K562 treated with DMSO at 1 percent for 12 hours (cell line): ENCODE results near the gene FBLN2. TPM values are rescaled to one million over a fixed set of nuclear protein-coding genes. Genes with fewer than 3 reads are reported as not detected.

ENCODE experiments used
- total RNA-seq: library from RNA; unstranded; fragments of 300-600 nt; gene quantifications from 2 replicates; pipeline ENCODE4 v1.2.3, GENCODE V29; 2022; ENCODE audit not compliant: insufficient read depth

Gene FBLN2
- total RNA-seq: 0.84 TPM in 1 of 2 replicates, not detected in the other

GRCh38 chr3:13548696-13549622, at the start of gene FBLN2:
TSS of gene FBLN2 (plus strand) at chr3:13549125. CDS start at chr3:13570356, 21,231 bp downstream.

Other genes with a start within 250 kb of the FBLN2 start
- gene NUP210, start 128.8 kb upstream of the FBLN2 start, total RNA-seq: 33.6 and 121 TPM in 2 replicates
- 9.8 and 12.0 TPM in 2 replicates for gene HDAC11, start 68.8 kb upstream of the FBLN2 start, total RNA-seq